Measurements from ENCODE around the gene REC114. TPM values are rescaled to one million over a fixed set of nuclear protein-coding genes. Genes with fewer than 3 reads are reported as not detected.
"Not testable (repeated sequence)": the region's sequence is repeated elsewhere in the genome, so short reads cannot be mapped to it uniquely, and the experiment has no call there.

The REC114 gene
- total and polyA plus RNA-seq, 9 of the 15 experiments (the other 6 are each of a cell fraction or from before 2014, with no cell fraction given): 0.07 to 0.24 TPM; not detected in 7

DNA sequence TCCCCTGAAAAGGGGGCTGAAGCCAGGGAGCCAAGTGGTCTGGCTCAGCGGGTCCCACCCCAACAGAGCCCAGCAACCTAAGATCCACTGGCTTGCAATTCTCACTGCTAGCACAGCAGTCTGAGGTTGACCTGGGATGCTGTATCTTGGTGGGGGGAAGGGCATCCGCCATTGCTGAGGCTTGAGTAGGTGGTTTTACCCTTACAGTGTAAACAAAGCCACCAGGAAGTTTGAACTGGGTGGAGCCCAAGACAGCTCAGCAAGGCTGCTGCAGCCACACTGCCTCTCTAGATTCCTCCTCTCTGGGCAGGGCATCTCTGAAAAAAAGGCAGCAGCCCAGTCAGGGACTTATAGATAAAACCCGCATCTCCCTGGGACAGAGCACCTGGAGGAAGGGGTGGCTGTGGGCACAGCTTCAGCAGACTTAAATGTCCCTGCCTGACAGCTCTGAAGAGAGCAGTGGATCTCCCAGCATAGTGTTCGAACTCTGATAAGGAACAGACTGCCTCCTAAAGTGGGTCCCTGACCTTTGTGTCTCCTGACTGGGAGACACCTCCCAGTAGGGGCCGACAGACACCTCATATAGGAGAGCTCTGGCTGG, 5.3 kb downstream of the REC114 start:
- H2AFZ ChIP-seq (ENCODE audit: low read depth, low read length): peak overlapping the region; percentile 63; the same call in 1 of the 2 replicates
- peak in 1 of 4 experiments; percentile 45 for DNase-seq (ENCODE audit: extremely low read depth in 1 of 4, low spot score in 3 of 4)
- in situ Hi-C loops (cut with MboI); H3K27ac ChIP-seq (ENCODE audit: extremely low read depth, low read depth, low read length); BruUV-seq (replicated peaks); intact Hi-C loops (cut with micrococcal nuclease); H4K20me1 ChIP-seq (replicated peaks; ENCODE audit: control insufficient read depth, insufficient read depth, low read length); H3K4me1 ChIP-seq (replicated peaks in 1 of 2; ENCODE audit: control insufficient read depth in 2 of 2, insufficient read depth in 2 of 2, low read length in 2 of 2); H3K9ac ChIP-seq (ENCODE audit: insufficient read depth in 1 of 2, low read depth in 2 of 2, low read length in 2 of 2); H3K9me1 ChIP-seq (ENCODE audit: control insufficient read depth, insufficient read depth, low read length); H3K27me3 ChIP-seq (ENCODE audit: control insufficient read depth in 2 of 2, insufficient read depth in 2 of 2, low read length in 2 of 2); ATAC-seq; H3K4me3 ChIP-seq; H3K79me2 ChIP-seq (ENCODE audit: control insufficient read depth, insufficient read depth, low read length); CTCF ChIA-PET (ENCODE audit: low intra/inter-chr PET ratio); H3K36me3 ChIP-seq (ENCODE audit: control insufficient read depth, insufficient read depth, low read length); H3K9me3 ChIP-seq (replicated peaks; ENCODE audit: control insufficient read depth, insufficient read depth, low read depth, low read length); FAIRE-seq: not testable (repeated sequence)
- H3K4me2 ChIP-seq (ENCODE audit: insufficient read depth, low read length): peak overlapping the region; percentile 11; the same call in 1 of the 2 replicates
- POLR2A ChIA-PET: interaction anchor here (0.6 kb wide), 2 partner anchors 121 to 257 kb away, joined by 3 to 4 read pairs; no protein-coding TSS in a partner anchor
- TF ChIP-seq CBFA2T3 (IDR thresholded peaks at IDR 0.05): peak; percentile 68
- peak; percentile 70 to 74; a peak in 3 of 4 replicates for TF ChIP-seq FOXK2 (conservative IDR thresholded peaks at IDR 0.05 in 1 of 2, IDR thresholded peaks at IDR 0.05 in 1 of 2; ENCODE audit: low read depth in 2 of 2)
- TF ChIP-seq TAL1 (IDR thresholded peaks at IDR 0.05): peak; percentile 24; the same call in 1 of the 2 replicates
- TF ChIP-seq FOXA3 (CRISPR knock-in tag; conservative IDR thresholded peaks at IDR 0.05 in 1 of 2, IDR thresholded peaks at IDR 0.05 in 1 of 2): peak; percentile 23 to 42; a peak in 2 of 4 replicates
- TF ChIP-seq NCOR1 (IDR thresholded peaks at IDR 0.05): peak; percentile 29; the same call in 1 of the 2 replicates
- TF ChIP-seq YY1 (IDR thresholded peaks at IDR 0.05; ENCODE audit: borderline replicate concordance in 1 of 3, control insufficient read depth in 1 of 3, extremely low read depth in 1 of 3, insufficient read depth in 3 of 3, insufficient read length in 1 of 3, insufficient replicate concordance in 2 of 3, low read depth in 1 of 3, low read length in 2 of 3): peak in 1 of 3 experiments; percentile 66
- TF ChIP-seq CBFA2T2 (conservative IDR thresholded peaks at IDR 0.05): peak; percentile 56
- WGBS (ENCODE audit: insufficient coverage, low coverage, missing lambda C conversion rate): 4% methylated on average over 5 of the region's 5 CpGs

Measured in K562 (cell line).